Heart left ventricle (tissue), 16 donors: ENCODE results near the gene CHEK1. TPM values are rescaled to one million over a fixed set of nuclear protein-coding genes. Genes with fewer than 3 reads are reported as not detected.
"Not testable (repeated sequence)": the region's sequence is repeated elsewhere in the genome, so short reads cannot be mapped to it uniquely, and the experiment has no call there.

Experiments used
- ATAC-seq, 4 donors: fragments of 200-7000 bp; cut with Tn5 transposase; one replicate each; pipeline ENCODE4 v1.9.1; 2020 to 2022; ENCODE audit warnings: moderate library complexity in 4 of 4, mild to moderate bottlenecking in 3 of 4, moderate number of reproducible peaks in 1 of 4
- DNase-seq, 5 donors: peaks; one replicate each; pipeline ENCODE4 v3.0.0-alpha.2; 2020
- H3K27ac ChIP-seq, 12 donors: fragments of 200-600 bp; sonication (generic) in 4 of 12; one replicate each; pipeline versions ENCODE4 v1.5.0 to v1.8.0; 2016 to 2022; ENCODE audit warnings: mild to moderate bottlenecking in 2 of 12
- H3K27me3 ChIP-seq, 9 donors: fragments of 200-600 bp; sonication (generic) in 2 of 9; one replicate each; pipeline versions ENCODE4 v1.5.1 to v1.8.0; 2016 to 2022; ENCODE audit warnings: mild to moderate bottlenecking in 3 of 9
- H3K36me3 ChIP-seq, 9 donors: fragments of 200-600 bp; sonication (generic) in 2 of 9; one replicate each; pipeline versions ENCODE4 v1.5.0 to v1.8.0; 2018 to 2022; ENCODE audit warnings: mild to moderate bottlenecking in 2 of 9
- H3K4me1 ChIP-seq, 12 donors: fragments of 200-600 bp; sonication (generic) in 4 of 12; one replicate each; pipeline versions ENCODE4 v1.5.0 to v1.8.0; 2016 to 2022; ENCODE audit warnings: mild to moderate bottlenecking in 3 of 12
- H3K4me3 ChIP-seq, 12 donors: fragments of 200-600 bp; sonication (generic) in 4 of 12; one replicate each; pipeline versions ENCODE4 v1.5.0 to v1.8.0; 2017 to 2022; ENCODE audit warnings: mild to moderate bottlenecking in 9 of 12, moderate library complexity in 4 of 12
- H3K9me3 ChIP-seq, 12 donors: fragments of 200-600 bp; sonication (generic) in 4 of 12; one replicate each; pipeline versions ENCODE4 v1.5.0 to v1.8.0; 2016 to 2022; ENCODE audit warnings: mild to moderate bottlenecking in 1 of 12
- POLR2A ChIP-seq, 2 donors: fragments of 450-650 bp; IDR thresholded peaks; one replicate each; pipeline ENCODE4 v1.6.1; 2017; ENCODE audit warnings: antibody characterized with exemption in 2 of 2, mild to moderate bottlenecking in 2 of 2, moderate library complexity in 2 of 2
- WGBS, 4 donors: extraction: QIAGEN DNeasy Blood & Tissue Kit in 2 of 4; methylation state at CpG; one replicate each; pipeline versions ENCODE4 v1.1.5 to v1.1.7; 2013 to 2018; 5-methylcytosine and 5-hydroxymethylcytosine counted together
- intact Hi-C, 10 donors: fragments of 100-400 bp; cut with DNase I; formaldehyde crosslinking; loops; one replicate each; pipeline versions ENCODE4 v1.11.1 to v1.14.2; 2022
- polyA plus RNA-seq, 2 donors: library from polyadenylated mRNA; stranded (reverse); fragments of 200-250 nt; gene quantifications; one replicate each; pipeline ENCODE4 v1.2.3, GENCODE V29; 2013
- total RNA-seq, 9 donors: library from RNA; depleted of rRNA in 2 of 9; stranded (reverse); fragments of >200 nt in 2 of 9; fragmentation: NEBNext Ultra II Directional in 3 of 9; extraction: Animal tissue kit (Norgen Biotek cat#: 25700) in 3 of 9; gene quantifications; one replicate each; pipeline versions ENCODE4 v1.1.0 to v1.2.4, GENCODE V29; 2016 to 2023
- TF ChIP-seq, protein P1 (sequence below), 12 donors: fragments of 200-600 bp; sonication (generic) in 4 of 12; IDR thresholded peaks; one replicate each; pipeline versions ENCODE4 v1.5.0 to v1.8.0; 2018 to 2022; ENCODE audit warnings: antibody characterized with exemption in 12 of 12, mild to moderate bottlenecking in 5 of 12
- donor health status: ischemic (EF 13 %, LVEDD 7.1; RV severe dilation, severe dysfunction).
- donor health status: healthy with polysubstance abuse.
- donor health status: DM: no; HTN: yes; CAD: no.
- donor health status: DM: no; HTN: no; CAD: no.
- donor health status: ischemic (EF 25% LVEDD 6.9; RV normal size, moderate dysfunction).
- donor health status: ischemic (EF 25% LVEDD 5.7; RV mildly dilated, moderate dysfunction).
- donor health status: healthy.
- donor health status: DM: yes; HTN: yes; CAD: no.
- donor health status: ischemic (EF 35%, LVEDD 5.7; RV mildly dilated, moderate dysfunction).
- donor health status: nonischemic (EF 11% LVEDD 7.7; RV severe dilation, severe dysfunction).
- donor health status: DM: yes; HTN: yes; CAD: no.
- donor health status: PGD.
- donor health status: ischemic (EF 29% LVEDD 5.4; RV normal size, mild dysfunction).
- donor health status: nonischemic (EF 23%, LVEDD 6.1; RV moderate dilation, normal function).

CHEK1 gene
- total and polyA plus RNA-seq, 11 donors = 0.50 to 6.2 (median 1.2) TPM

DNA sequence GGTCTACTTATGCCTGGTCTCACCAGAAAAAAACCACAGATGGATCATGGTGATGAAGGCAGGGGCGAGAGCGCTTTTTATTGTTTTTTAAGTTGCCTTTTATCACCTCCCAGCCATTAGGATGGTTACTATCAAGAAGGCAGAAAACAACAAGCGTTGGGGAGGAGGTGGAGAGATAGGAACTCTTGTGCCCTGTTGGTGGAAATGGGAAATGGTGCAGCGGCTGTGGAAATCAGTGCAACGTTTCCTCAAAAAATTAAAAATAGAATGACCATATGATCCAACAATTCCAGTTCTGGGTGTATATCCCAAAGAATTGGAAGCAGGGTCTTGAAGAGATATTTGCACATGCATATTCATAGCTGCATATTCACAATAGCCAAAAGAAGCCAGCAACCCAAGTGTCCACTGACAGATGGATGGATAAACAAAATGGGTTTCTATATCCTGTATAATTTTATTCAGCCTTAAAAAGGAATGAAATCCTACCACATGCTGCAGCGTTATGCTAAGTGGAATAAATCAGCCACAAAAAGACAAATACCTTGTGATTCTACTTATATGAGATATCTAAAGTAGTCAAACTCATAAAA, 76.2 kb downstream of the CHEK1 start:
- WGBS, 4 donors = 49 to 65% (median 58%) methylated on average over 6 of the region's 6 CpGs
- no peak for DNase-seq

DNA sequence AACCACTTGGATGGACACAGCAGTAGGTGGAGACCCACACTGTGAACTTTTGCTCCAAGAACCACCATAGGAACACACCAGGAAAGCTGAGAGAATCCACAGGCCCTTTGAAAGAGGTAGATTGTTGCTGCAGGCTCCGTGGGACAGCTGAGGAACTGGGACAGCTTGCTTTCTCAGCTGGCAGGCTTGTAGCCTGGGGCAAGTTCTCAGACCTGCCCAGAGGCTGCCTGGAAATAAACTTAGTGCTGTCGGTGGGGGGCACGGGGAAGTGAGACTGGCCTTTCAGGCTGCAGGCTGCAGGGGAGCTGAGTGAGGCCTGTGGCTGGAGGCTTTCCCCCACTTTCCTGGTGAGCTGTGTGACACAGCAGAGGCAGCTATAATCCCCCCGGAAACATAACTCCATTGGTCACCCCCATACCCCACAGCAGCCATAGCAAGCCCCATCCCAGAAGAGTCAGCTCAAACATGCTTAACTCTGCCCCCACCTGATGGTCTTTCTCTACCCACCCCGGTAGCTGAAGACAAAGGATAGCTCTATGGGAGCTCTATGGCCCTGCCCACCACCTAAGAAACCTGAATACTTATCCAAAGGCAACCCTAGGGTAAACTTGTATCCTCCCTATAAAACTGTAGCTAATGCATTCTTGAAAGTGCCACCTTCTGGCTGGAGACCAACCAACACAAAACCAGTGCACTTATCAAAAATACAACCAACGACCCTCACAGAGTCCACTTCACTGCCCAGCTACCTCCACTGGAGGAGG, 77.1 kb downstream of the CHEK1 start:
- TF ChIP-seq POLR2A (IDR thresholded peaks at IDR 0.05) = no peak
- TF ChIP-seq, protein P1, sequence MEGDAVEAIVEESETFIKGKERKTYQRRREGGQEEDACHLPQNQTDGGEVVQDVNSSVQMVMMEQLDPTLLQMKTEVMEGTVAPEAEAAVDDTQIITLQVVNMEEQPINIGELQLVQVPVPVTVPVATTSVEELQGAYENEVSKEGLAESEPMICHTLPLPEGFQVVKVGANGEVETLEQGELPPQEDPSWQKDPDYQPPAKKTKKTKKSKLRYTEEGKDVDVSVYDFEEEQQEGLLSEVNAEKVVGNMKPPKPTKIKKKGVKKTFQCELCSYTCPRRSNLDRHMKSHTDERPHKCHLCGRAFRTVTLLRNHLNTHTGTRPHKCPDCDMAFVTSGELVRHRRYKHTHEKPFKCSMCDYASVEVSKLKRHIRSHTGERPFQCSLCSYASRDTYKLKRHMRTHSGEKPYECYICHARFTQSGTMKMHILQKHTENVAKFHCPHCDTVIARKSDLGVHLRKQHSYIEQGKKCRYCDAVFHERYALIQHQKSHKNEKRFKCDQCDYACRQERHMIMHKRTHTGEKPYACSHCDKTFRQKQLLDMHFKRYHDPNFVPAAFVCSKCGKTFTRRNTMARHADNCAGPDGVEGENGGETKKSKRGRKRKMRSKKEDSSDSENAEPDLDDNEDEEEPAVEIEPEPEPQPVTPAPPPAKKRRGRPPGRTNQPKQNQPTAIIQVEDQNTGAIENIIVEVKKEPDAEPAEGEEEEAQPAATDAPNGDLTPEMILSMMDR (IDR thresholded peaks at IDR 0.05) = no peak
- intact Hi-C loops = no loop called here
- no peak for DNase-seq
- no peaks in the 10 kb centered on the region for H3K9me3 ChIP-seq
- 32 to 41% (median 37%) methylated on average over 5 to 6 of the region's 6 CpGs for WGBS, 4 donors
- no peak overlapping the region for H3K27ac ChIP-seq
- H3K4me1 ChIP-seq = no peaks in the 10 kb centered on the region
- H3K36me3 ChIP-seq = no peaks in the 10 kb centered on the region
- ATAC-seq = no peak
- no peaks in the 10 kb centered on the region for H3K27me3 ChIP-seq
- H3K4me3 ChIP-seq = no peak overlapping the region

More for the DNA sequence above, 76.2 kb downstream of the CHEK1 start:
- Histone ChIP-seq H3K4me3 (no peak overlapping the region), H3K4me1 (no peaks in the 10 kb centered on the region), H3K27me3 (no peaks in the 10 kb centered on the region), H3K27ac (no peak overlapping the region), H3K36me3 (no peaks in the 10 kb centered on the region), H3K9me3 (peaks cover 0 to under 1% (median 0%) of the 10 kb centered on the region in 12 donors)
- intact Hi-C loops = no loop called here
- TF ChIP-seq POLR2A (IDR thresholded peaks at IDR 0.05) = no peak
- TF ChIP-seq, protein P1 (IDR thresholded peaks at IDR 0.05) = no peak
- ATAC-seq = no peak

DNA sequence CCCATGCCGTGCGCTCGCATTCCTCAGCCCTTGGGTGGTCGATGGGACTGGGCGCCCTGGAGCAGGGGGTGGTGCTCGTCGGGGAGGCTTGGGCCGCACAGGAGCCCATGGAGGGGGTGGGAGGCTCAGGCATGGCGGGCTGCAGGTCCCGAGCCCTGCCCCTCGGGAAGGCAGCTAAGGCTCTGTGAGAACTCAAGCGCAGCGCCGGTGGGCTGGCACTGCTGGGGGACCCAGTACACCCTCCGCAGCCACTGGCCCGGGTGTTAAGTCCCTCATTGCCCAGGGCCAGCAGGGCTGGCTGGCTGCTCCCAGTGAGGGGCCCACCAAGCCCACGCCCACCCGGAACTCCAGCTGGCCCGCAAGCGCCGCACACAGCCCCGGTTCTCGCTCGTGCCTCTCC, 79.7 kb downstream of the CHEK1 start:
- H3K27me3 ChIP-seq, H3K4me3 ChIP-seq, H3K27ac ChIP-seq, H3K9me3 ChIP-seq, ATAC-seq, H3K4me1 ChIP-seq, intact Hi-C loops, DNase-seq, H3K36me3 ChIP-seq: not testable (repeated sequence)
- WGBS, 4 donors = 70 to 95% (median 92%) methylated on average over 4 to 24 of the region's 24 CpGs

DNA sequence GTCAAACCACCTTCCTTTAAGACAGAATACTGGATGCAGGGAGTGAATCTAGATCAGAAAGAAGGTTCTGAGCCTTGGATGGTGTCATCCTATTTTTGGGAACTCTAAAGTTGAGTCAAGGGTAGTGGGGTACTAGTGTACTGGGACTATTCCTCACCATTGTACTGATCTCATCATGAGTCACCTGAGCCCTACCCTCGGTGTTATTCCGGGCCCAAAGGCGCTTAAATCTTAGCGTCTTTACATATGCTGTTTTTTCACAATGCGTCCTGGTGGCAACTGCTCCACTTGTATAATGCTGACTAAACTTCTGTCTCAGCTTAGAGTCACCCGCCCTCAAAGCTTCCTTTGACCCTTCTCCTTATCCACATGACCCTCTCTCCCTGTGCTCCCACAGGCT, 95.8 kb downstream of the CHEK1 start:
- no peak for DNase-seq
- no peaks in the 10 kb centered on the region for H3K36me3 ChIP-seq
- peaks cover 0 to 7% (median 0%) of the 10 kb centered on the region in 12 donors for H3K9me3 ChIP-seq
- H3K4me1 ChIP-seq = no peaks in the 10 kb centered on the region
- no peak for TF ChIP-seq POLR2A (IDR thresholded peaks at IDR 0.05)
- TF ChIP-seq, protein P1 (IDR thresholded peaks at IDR 0.05) = no peak
- whole genome bisulfite sequencing, 4 donors = 76 to 84% (median 82%) methylated on average over 6 of the region's 6 CpGs
- no peak overlapping the region for H3K27ac ChIP-seq
- no peak for ATAC-seq
- intact Hi-C loops = no loop called here
- peaks cover 0 to 4% (median 0%) of the 10 kb centered on the region in 9 donors for H3K27me3 ChIP-seq
- H3K4me3 ChIP-seq = no peak overlapping the region
